ENCODE data around the gene SPANXA1.
"Not testable (repeated sequence)": the region's sequence is repeated elsewhere in the genome, so short reads cannot be mapped to it uniquely, and the experiment has no call there.

The SPANXA1 gene, protein sequence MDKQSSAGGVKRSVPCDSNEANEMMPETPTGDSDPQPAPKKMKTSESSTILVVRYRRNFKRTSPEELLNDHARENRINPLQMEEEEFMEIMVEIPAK

DNA sequence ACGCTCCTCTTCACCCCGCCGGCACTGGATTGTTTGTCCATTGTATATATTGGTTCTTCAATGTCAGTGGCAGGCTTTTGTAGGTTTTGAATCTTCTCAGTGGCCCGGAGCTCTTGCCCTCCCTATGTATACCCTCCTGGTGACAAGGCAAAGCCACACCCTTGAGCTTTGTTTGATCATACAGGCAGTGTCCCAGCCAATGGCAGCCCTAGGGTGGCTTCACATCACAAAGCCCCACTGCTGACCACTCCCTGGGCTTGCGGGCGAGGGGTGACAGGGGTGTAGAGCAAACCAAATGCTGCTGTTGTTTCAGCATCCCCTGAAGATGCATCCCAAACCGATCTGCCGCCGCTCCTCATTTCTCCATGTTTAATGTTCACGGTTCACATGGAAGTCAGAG lies at the start of gene SPANXA1:
Gene SPANXA1 (minus strand): TSS at position 101 of the 400 bp plus-strand sequence. CDS start 60 bp downstream, at position 41.
- DNase-seq (ENCODE audit: low read depth in 1 of 2, low spot score in 1 of 2); in situ Hi-C loops (cut with HindIII; ENCODE audit: low pct_unique_long_range_greater_than_20kb, low sequenced_read_pairs): not testable (repeated sequence)

DNA sequence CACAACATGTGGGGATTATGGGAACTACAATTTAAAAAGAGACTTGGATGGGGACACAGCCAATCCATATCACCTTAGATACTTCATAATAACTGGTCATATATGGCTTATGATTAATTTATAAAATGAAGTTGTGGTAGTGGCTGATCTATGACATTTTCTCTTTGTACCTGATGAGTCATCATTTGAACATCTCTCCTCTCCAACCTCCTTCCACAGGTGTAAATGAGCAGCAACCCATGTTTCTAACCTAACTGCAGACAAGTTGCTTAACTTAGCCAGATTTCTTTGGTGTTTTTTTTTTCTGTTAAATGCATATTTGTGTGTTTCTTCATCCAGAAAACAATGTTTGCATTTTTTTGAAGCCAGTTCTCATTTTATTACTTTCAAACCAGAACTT lies 47.6 kb upstream of the SPANXA1 start:
- no peak for DNase-seq (ENCODE audit: low read depth in 1 of 2, low spot score in 1 of 2)
- in situ Hi-C loops (cut with HindIII; ENCODE audit: low pct_unique_long_range_greater_than_20kb, low sequenced_read_pairs) = no loop called here
- TF ChIP-seq JUND (IDR thresholded peaks at IDR 0.05; ENCODE audit: low read depth) = no peak

DNA sequence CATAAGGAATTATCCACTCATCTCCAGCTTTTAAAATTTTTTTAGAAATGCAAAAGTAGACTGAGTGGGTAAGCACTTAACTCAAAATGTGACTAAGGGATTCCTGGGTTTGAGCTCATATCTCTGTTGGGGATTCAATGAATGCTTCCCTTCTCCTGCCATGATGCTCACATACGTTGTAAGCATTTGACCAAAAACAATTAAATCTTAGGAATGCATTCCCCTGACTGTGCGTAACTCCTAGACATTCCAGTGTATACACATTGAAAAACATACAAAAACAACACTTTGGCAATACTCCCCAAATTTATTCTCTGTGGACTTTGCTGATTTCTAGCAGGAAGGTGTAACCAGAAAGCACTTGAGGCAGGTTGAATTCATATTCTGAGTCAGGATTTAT lies 34.8 kb upstream of the SPANXA1 start:
- DNase-seq (ENCODE audit: low read depth in 1 of 2, low spot score in 1 of 2) = no peak
- in situ Hi-C loops (cut with HindIII; ENCODE audit: low pct_unique_long_range_greater_than_20kb, low sequenced_read_pairs) = no loop called here
- TF ChIP-seq JUND (IDR thresholded peaks at IDR 0.05; ENCODE audit: low read depth) = no peak

DNA sequence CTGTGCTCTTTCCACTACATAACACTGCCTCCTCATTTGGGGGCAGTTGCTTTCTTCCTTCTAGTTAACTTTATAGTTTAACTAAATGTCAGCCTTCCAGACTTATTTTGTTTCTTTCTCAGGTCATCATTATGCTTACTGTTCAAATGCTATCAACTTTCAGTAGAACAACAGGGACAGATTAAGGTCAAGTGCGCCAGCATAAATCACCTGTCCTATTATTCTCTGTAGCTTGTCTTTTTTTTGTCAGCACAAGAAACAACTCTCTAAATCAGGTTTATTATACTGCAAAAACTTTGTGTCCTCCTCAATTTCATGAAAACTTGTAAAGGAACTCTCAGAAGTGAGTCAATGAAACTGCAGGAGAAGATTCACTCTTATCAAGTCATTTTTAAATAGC lies 24.6 kb upstream of the SPANXA1 start:
- TF ChIP-seq JUND (IDR thresholded peaks at IDR 0.05; ENCODE audit: low read depth) = no peak
- DNase-seq (ENCODE audit: low read depth in 1 of 2, low spot score in 1 of 2) = no peak
- in situ Hi-C loops (cut with HindIII; ENCODE audit: low pct_unique_long_range_greater_than_20kb, low sequenced_read_pairs) = no loop called here

DNA sequence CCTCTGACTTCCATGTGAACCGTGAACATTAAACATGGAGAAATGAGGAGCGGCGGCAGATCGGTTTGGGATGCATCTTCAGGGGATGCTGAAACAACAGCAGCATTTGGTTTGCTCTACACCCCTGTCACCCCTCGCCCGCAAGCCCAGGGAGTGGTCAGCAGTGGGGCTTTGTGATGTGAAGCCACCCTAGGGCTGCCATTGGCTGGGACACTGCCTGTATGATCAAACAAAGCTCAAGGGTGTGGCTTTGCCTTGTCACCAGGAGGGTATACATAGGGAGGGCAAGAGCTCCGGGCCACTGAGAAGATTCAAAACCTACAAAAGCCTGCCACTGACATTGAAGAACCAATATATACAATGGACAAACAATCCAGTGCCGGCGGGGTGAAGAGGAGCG lies 4.9 kb upstream of the SPANXA1 start, which contains the start of gene SPANXA2:
Gene SPANXA2 (plus strand): TSS at position 301 of the 400 bp plus-strand sequence. CDS start 60 bp downstream, at position 361.
- in situ Hi-C loops (cut with HindIII; ENCODE audit: low pct_unique_long_range_greater_than_20kb, low sequenced_read_pairs); DNase-seq (ENCODE audit: low read depth in 1 of 2, low spot score in 1 of 2): not testable (repeated sequence)

DNA sequence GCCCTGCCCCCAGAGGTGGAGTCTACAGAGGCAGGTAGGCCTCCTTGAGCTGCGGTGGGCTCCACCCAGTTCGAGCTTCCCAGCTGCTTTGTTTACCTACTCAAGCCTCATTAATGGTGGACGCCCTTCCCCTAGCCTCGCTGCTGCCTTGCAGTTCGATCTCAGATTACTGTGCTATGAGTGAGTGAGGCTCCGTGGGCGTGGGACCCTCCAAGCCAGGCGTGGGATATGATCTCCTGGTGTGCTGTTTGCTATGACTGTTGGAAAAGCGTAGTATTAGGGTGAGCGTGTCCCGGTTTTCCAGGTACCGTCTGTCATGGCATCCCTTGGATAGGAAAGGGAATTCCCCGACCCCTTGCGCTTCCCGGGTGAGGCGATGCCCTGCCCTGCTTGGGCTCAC lies 42.0 kb downstream of the SPANXA1 start:
- in situ Hi-C loops (cut with HindIII; ENCODE audit: low pct_unique_long_range_greater_than_20kb, low sequenced_read_pairs); DNase-seq (ENCODE audit: low read depth in 1 of 2, low spot score in 1 of 2): not testable (repeated sequence)
